CD14-positive monocyte (primary cell): Measurements from ENCODE around the gene FBXL13. TPM values are rescaled to one million over a fixed set of nuclear protein-coding genes. Genes with fewer than 3 reads are reported as not detected.
"Not testable (repeated sequence)": the region's sequence is repeated elsewhere in the genome, so short reads cannot be mapped to it uniquely, and the experiment has no call there.

Source experiments
- DNase-seq, 3 donors: peaks; one replicate each; pipeline ENCODE4 v3.0.0-alpha.2; 2011 to 2022
- H2AFZ ChIP-seq: 2 replicates; pipeline ENCODE4 v1.6.0; 2012; ENCODE audit warnings: mild to moderate bottlenecking, low read depth, low read length, inconsistent platforms; ENCODE audit not compliant: insufficient read depth, poor library complexity, severe bottlenecking
- H3K27ac ChIP-seq, 2 donors: 1 replicate in 1 of 2; 2 replicates in 1 of 2; pipeline ENCODE4 v1.5.1; 2012 to 2013; ENCODE audit warnings: low read length in 2 of 2, control low read depth in 1 of 2, inconsistent platforms in 1 of 2, low read depth in 1 of 2, mild to moderate bottlenecking in 1 of 2
- H3K27me3 ChIP-seq, 2 donors: one replicate each; pipeline versions ENCODE4 v1.6.0 to v1.6.1; 2011 to 2013; ENCODE audit warnings: low read length in 2 of 2; ENCODE audit not compliant: control insufficient read depth in 2 of 2, insufficient read depth in 2 of 2
- H3K36me3 ChIP-seq, 2 donors: replicated peaks in 1 of 2; 1 replicate in 1 of 2; 2 replicates in 1 of 2; pipeline versions ENCODE4 v1.5.1 to v1.6.1; 2012 to 2013; ENCODE audit warnings: low read length in 2 of 2, control low read depth in 1 of 2, inconsistent platforms in 1 of 2, mild to moderate bottlenecking in 1 of 2; ENCODE audit not compliant: insufficient read depth in 2 of 2, control insufficient read depth in 1 of 2
- H3K4me1 ChIP-seq, 2 donors: 1 replicate in 1 of 2; 2 replicates in 1 of 2; pipeline versions ENCODE4 v1.5.1 to v1.6.1; 2012 to 2013; ENCODE audit warnings: low read length in 2 of 2, control low read depth in 1 of 2, inconsistent platforms in 1 of 2, mild to moderate bottlenecking in 1 of 2, moderate library complexity in 1 of 2; ENCODE audit not compliant: insufficient read depth in 2 of 2, control insufficient read depth in 1 of 2
- H3K4me2 ChIP-seq: replicated peaks from 2 replicates; pipeline ENCODE3; 2012; ENCODE audit warnings: low read length, moderate library complexity, mild to moderate bottlenecking; ENCODE audit not compliant: poor library complexity, severe bottlenecking; ENCODE audit errors: extremely low read depth
- H3K4me3 ChIP-seq, 3 experiments: fragments of 200-600 bp in 1 of 3; sonication (generic) in 1 of 3; replicated peaks in 1 of 3; 1 replicate in 2 of 3; 2 replicates in 1 of 3; pipeline ENCODE4 v1.5.1; 2011 to 2013; ENCODE audit warnings: low read length in 3 of 3, mild to moderate bottlenecking in 3 of 3, control low read depth in 2 of 3, low read depth in 2 of 3, inconsistent platforms in 1 of 3, moderate library complexity in 1 of 3
- H3K79me2 ChIP-seq: 2 replicates; pipeline ENCODE4 v1.6.0; 2012; ENCODE audit warnings: mild to moderate bottlenecking, control low read depth, inconsistent platforms, low read length, moderate library complexity; ENCODE audit not compliant: insufficient read depth
- H3K9ac ChIP-seq: 2 replicates; pipeline ENCODE4 v1.6.0; 2017; ENCODE audit warnings: low read length, mild to moderate bottlenecking; ENCODE audit not compliant: insufficient read depth, poor library complexity, severe bottlenecking
- H3K9me3 ChIP-seq, 2 donors: replicated peaks in 1 of 2; 1 replicate in 1 of 2; 2 replicates in 1 of 2; pipeline versions ENCODE4 v1.5.1 to v1.6.1; 2012 to 2013; ENCODE audit warnings: low read length in 2 of 2, control low read depth in 1 of 2; ENCODE audit not compliant: control insufficient read depth in 1 of 2, insufficient read depth in 1 of 2
- H4K20me1 ChIP-seq: 2 replicates; pipeline ENCODE4 v1.6.0; 2012; ENCODE audit warnings: mild to moderate bottlenecking, low read length, control low read depth, moderate library complexity; ENCODE audit not compliant: insufficient read depth
- H3K27ac Mint-ChIP-seq, 7 donors: one replicate each; pipeline ENCODE4 v1.8.0; 2020; ENCODE audit warnings: mild to moderate bottlenecking in 7 of 7, mixed read lengths in 7 of 7, moderate library complexity in 6 of 7, inconsistent platforms in 2 of 7
- H3K27me3 Mint-ChIP-seq, 3 donors: one replicate each; pipeline ENCODE4 v1.8.0; 2021 to 2022; ENCODE audit warnings: low read depth in 3 of 3, mild to moderate bottlenecking in 3 of 3, mixed read lengths in 3 of 3, moderate library complexity in 3 of 3, inconsistent platforms in 1 of 3
- H3K36me3 Mint-ChIP-seq, 2 donors: one replicate each; pipeline ENCODE4 v1.8.0; 2020; ENCODE audit warnings: mixed read lengths in 2 of 2, inconsistent platforms in 1 of 2, mild to moderate bottlenecking in 1 of 2
- H3K4me1 Mint-ChIP-seq: one replicate; pipeline ENCODE4 v1.8.0; 2020; ENCODE audit warnings: mild to moderate bottlenecking, mixed read lengths
- H3K4me3 Mint-ChIP-seq, 2 donors: one replicate each; pipeline ENCODE4 v1.8.0; 2020; ENCODE audit warnings: mild to moderate bottlenecking in 2 of 2, mixed read lengths in 2 of 2, moderate library complexity in 1 of 2
- H3K9me3 Mint-ChIP-seq, 7 donors: one replicate each; pipeline ENCODE4 v1.8.0; 2020 to 2022; ENCODE audit warnings: mixed read lengths in 7 of 7, mild to moderate bottlenecking in 6 of 7, moderate library complexity in 6 of 7, inconsistent platforms in 2 of 7
- CTCF ChIP-seq: fragments of 200-600 bp; IDR thresholded peaks from one replicate; pipeline ENCODE4 v1.8.0; 2022; ENCODE audit warnings: antibody characterized with exemption, mild to moderate bottlenecking
- WGBS: methylation state at CpG from one replicate; pipeline ENCODE4 v1.1.5; 2013; ENCODE audit warnings: missing lambda C conversion rate; ENCODE audit not compliant: insufficient coverage; 5-methylcytosine and 5-hydroxymethylcytosine counted together
- intact Hi-C, 2 donors: fragments of 100-400 bp; cut with micrococcal nuclease; formaldehyde crosslinking; loops; one replicate each; pipeline versions ENCODE4 v1.15.0 to v1.15.1; 2023
- polyA plus RNA-seq, 3 donors: library from polyadenylated mRNA; depleted of rRNA in 1 of 3; unstranded in 2 of 3; stranded (reverse) in 1 of 3; fragments of 300-500 nt in 2 of 3; fragments of >200 nt in 1 of 3; fragmentation: Illumina TruSeq in 2 of 3; gene quantifications; 1 replicate in 2 of 3; 2 replicates in 1 of 3; pipeline ENCODE4 v1.2.3, GENCODE V29; 2012 to 2021

FBXL13 gene
- polyA plus RNA-seq, 3 donors = 0.05 TPM; not detected in 2

GRCh38 chr7:103100348-103100747 is 25.8 kb upstream of the FBXL13 start:
- Histone ChIP-seq H3K9ac (no peak overlapping the region), H3K9me3 (no peaks in the 10 kb centered on the region), H3K4me3 (no peak overlapping the region), H3K79me2 (no peaks in the 10 kb centered on the region), H3K4me1 (no peaks in the 10 kb centered on the region), H3K36me3 (peaks cover 30 to 77% of the 10 kb centered on the region in 2 donors), H3K27me3 (no peaks in the 10 kb centered on the region), H3K4me2 (no peak overlapping the region), H2AFZ (no peak overlapping the region), H3K27ac (no peak overlapping the region), H4K20me1 (no peaks in the 10 kb centered on the region)
- no peaks in the 10 kb centered on the region for H3K4me1 Mint-ChIP-seq
- no peak for TF ChIP-seq CTCF
- H3K9me3 Mint-ChIP-seq = no peaks in the 10 kb centered on the region
- intact Hi-C loops = no loop called here
- no peaks in the 10 kb centered on the region for H3K27me3 Mint-ChIP-seq
- peaks cover 39 to 66% of the 10 kb centered on the region in 2 donors for H3K36me3 Mint-ChIP-seq
- no CpG with 5 or more reads among the region's 3 CpGs for WGBS
- no peak for DNase-seq
- H3K27ac Mint-ChIP-seq = no peak overlapping the region
- H3K4me3 Mint-ChIP-seq = no peak overlapping the region

- 100% methylated on average over 1 of the region's 2 CpGs for WGBS
- peaks cover 43 to 74% of the 10 kb centered on the region in 2 donors for H3K36me3 Mint-ChIP-seq
- intact Hi-C loops = no loop called here
Observed at GRCh38 chr7:103097041-103097440, 22.4 kb upstream of the FBXL13 start.

GRCh38 chr7:103095558-103095957 is 21.0 kb upstream of the FBXL13 start:
- intact Hi-C loops, DNase-seq, H3K4me1 Mint-ChIP-seq, H2AFZ ChIP-seq, H3K9me3 ChIP-seq, H3K27ac Mint-ChIP-seq, H3K4me2 ChIP-seq, H3K4me3 ChIP-seq, H3K9me3 Mint-ChIP-seq, H4K20me1 ChIP-seq, H3K4me3 Mint-ChIP-seq, H3K9ac ChIP-seq, H3K4me1 ChIP-seq, H3K27ac ChIP-seq, H3K79me2 ChIP-seq, H3K27me3 Mint-ChIP-seq, H3K27me3 ChIP-seq: not testable (repeated sequence)
- no CpG with 5 or more reads among the region's 2 CpGs for WGBS
- H3K36me3 ChIP-seq = peaks cover 34 to 72% of the 10 kb centered on the region in 2 donors
- peaks cover 44 to 71% of the 10 kb centered on the region in 2 donors for H3K36me3 Mint-ChIP-seq

More at GRCh38 chr7:103097041-103097440, 22.4 kb upstream of the FBXL13 start:
- Histone ChIP-seq H3K27ac (no peak overlapping the region), H3K4me3 (no peak overlapping the region), H3K79me2 (no peaks in the 10 kb centered on the region), H3K4me1 (no peaks in the 10 kb centered on the region), H3K9ac (no peak overlapping the region), H3K4me2 (no peak overlapping the region), H2AFZ (no peak overlapping the region), H4K20me1 (no peaks in the 10 kb centered on the region), H3K9me3 (no peaks in the 10 kb centered on the region), H3K27me3 (no peaks in the 10 kb centered on the region), H3K36me3 (peaks cover 32 to 75% of the 10 kb centered on the region in 2 donors)
- Mint-ChIP-seq H3K4me1 (no peaks in the 10 kb centered on the region), H3K4me3 (no peak overlapping the region), H3K9me3 (no peaks in the 10 kb centered on the region), H3K27ac (no peak overlapping the region), H3K27me3 (no peaks in the 10 kb centered on the region)
- no peak for DNase-seq
- no peak for TF ChIP-seq CTCF
